ENCODE data around the gene SERP2. TPM values are rescaled to one million over a fixed set of nuclear protein-coding genes. Genes with fewer than 3 reads are reported as not detected.

SERP2 gene
- polyA plus RNA-seq, 1 donor from 2014 or later: not detected

- peaks cover 0 to 2% (median 0%) of the 10 kb centered on the region in 3 donors for H3K9me3 Mint-ChIP-seq
- peaks cover 4% of the 10 kb centered on the region for H3K27me3 Mint-ChIP-seq
- no peak overlapping the region for H3K4me3 Mint-ChIP-seq
- H3K27ac Mint-ChIP-seq: no peak overlapping the region
- no peaks in the 10 kb centered on the region for H3K36me3 Mint-ChIP-seq
- H3K4me1 Mint-ChIP-seq: peaks cover 0 to 2% (median 0%) of the 10 kb centered on the region in 3 donors
Observed at GRCh38 chr13:44389060-44389666, 15.5 kb downstream of the SERP2 start.

GRCh38 chr13:44389876-44390275 lies 16.3 kb downstream of the SERP2 start:
- Mint-ChIP-seq H3K4me3 (no peak overlapping the region), H3K27ac (no peak overlapping the region), H3K9me3 (peaks cover 0 to 2% (median 0%) of the 10 kb centered on the region in 3 donors), H3K27me3 (peaks cover 4% of the 10 kb centered on the region), H3K36me3 (no peaks in the 10 kb centered on the region), H3K4me1 (peaks cover 0 to 2% (median 0%) of the 10 kb centered on the region in 3 donors)

GRCh38 chr13:44393391-44393790 lies 19.8 kb downstream of the SERP2 start:
- peaks cover 0 to 2% (median 0%) of the 10 kb centered on the region in 3 donors for H3K4me1 Mint-ChIP-seq
- H3K36me3 Mint-ChIP-seq: no peaks in the 10 kb centered on the region
- peaks cover 4% of the 10 kb centered on the region for H3K27me3 Mint-ChIP-seq
- no peak overlapping the region for H3K4me3 Mint-ChIP-seq
- H3K27ac Mint-ChIP-seq: peak overlapping the region in 1 of 3 donors; percentile 40
- peaks cover 0 to 2% (median 0%) of the 10 kb centered on the region in 3 donors for H3K9me3 Mint-ChIP-seq

- H3K4me1 Mint-ChIP-seq: no peaks in the 10 kb centered on the region
- no peak overlapping the region for H3K4me3 Mint-ChIP-seq
- no peaks in the 10 kb centered on the region for H3K36me3 Mint-ChIP-seq
- H3K27ac Mint-ChIP-seq: no peak overlapping the region
- H3K9me3 Mint-ChIP-seq: peaks cover 0 to 2% (median 0%) of the 10 kb centered on the region in 3 donors
- peaks cover 4% of the 10 kb centered on the region for H3K27me3 Mint-ChIP-seq
Observed at GRCh38 chr13:44394658-44395057, 21.0 kb downstream of the SERP2 start.

GRCh38 chr13:44395976-44396694 lies 22.5 kb downstream of the SERP2 start:
- Mint-ChIP-seq H3K9me3 (peaks cover 0 to 2% (median 0%) of the 10 kb centered on the region in 3 donors), H3K36me3 (no peaks in the 10 kb centered on the region), H3K4me3 (no peak overlapping the region), H3K27me3 (peaks cover 2% of the 10 kb centered on the region), H3K4me1 (no peaks in the 10 kb centered on the region), H3K27ac (no peak overlapping the region)

GRCh38 chr13:44396701-44397580 lies 23.3 kb downstream of the SERP2 start:
- Mint-ChIP-seq H3K4me1 (no peaks in the 10 kb centered on the region), H3K9me3 (peaks cover 0 to 2% (median 0%) of the 10 kb centered on the region in 3 donors), H3K27me3 (peaks cover 2% of the 10 kb centered on the region), H3K4me3 (no peak overlapping the region), H3K36me3 (no peaks in the 10 kb centered on the region), H3K27ac (no peak overlapping the region)

GRCh38 chr13:44397766-44398223 lies 24.2 kb downstream of the SERP2 start:
- no peaks in the 10 kb centered on the region for H3K9me3 Mint-ChIP-seq
- H3K4me3 Mint-ChIP-seq: no peak overlapping the region
- no peaks in the 10 kb centered on the region for H3K27me3 Mint-ChIP-seq
- H3K4me1 Mint-ChIP-seq: no peaks in the 10 kb centered on the region
- no peak overlapping the region for H3K27ac Mint-ChIP-seq
- no peaks in the 10 kb centered on the region for H3K36me3 Mint-ChIP-seq

- no peak overlapping the region for H3K27ac Mint-ChIP-seq
- no peaks in the 10 kb centered on the region for H3K9me3 Mint-ChIP-seq
- H3K4me3 Mint-ChIP-seq: no peak overlapping the region
- peaks cover 3% of the 10 kb centered on the region for H3K27me3 Mint-ChIP-seq
- H3K36me3 Mint-ChIP-seq: no peaks in the 10 kb centered on the region
- no peaks in the 10 kb centered on the region for H3K4me1 Mint-ChIP-seq
Observed at GRCh38 chr13:44398606-44399005, 25.0 kb downstream of the SERP2 start.

- no peaks in the 10 kb centered on the region for H3K4me1 Mint-ChIP-seq
- no peaks in the 10 kb centered on the region for H3K36me3 Mint-ChIP-seq
- peaks cover 5% of the 10 kb centered on the region for H3K27me3 Mint-ChIP-seq
- peaks cover 0 to 2% (median 0%) of the 10 kb centered on the region in 3 donors for H3K9me3 Mint-ChIP-seq
- no peak overlapping the region for H3K4me3 Mint-ChIP-seq
- H3K27ac Mint-ChIP-seq: no peak overlapping the region
Observed at GRCh38 chr13:44399074-44399473, 25.4 kb downstream of the SERP2 start.

- H3K9me3 Mint-ChIP-seq: peaks cover 0 to 2% (median 0%) of the 10 kb centered on the region in 3 donors
- H3K36me3 Mint-ChIP-seq: no peaks in the 10 kb centered on the region
- H3K27ac Mint-ChIP-seq: no peak overlapping the region
- H3K4me3 Mint-ChIP-seq: no peak overlapping the region
- H3K4me1 Mint-ChIP-seq: no peaks in the 10 kb centered on the region
- H3K27me3 Mint-ChIP-seq: peaks cover 12% of the 10 kb centered on the region
Observed at GRCh38 chr13:44400736-44401135, 27.1 kb downstream of the SERP2 start.

GRCh38 chr13:44401577-44401976 lies 28.0 kb downstream of the SERP2 start:
- no peak overlapping the region for H3K27ac Mint-ChIP-seq
- peaks cover 12% of the 10 kb centered on the region for H3K27me3 Mint-ChIP-seq
- no peaks in the 10 kb centered on the region for H3K36me3 Mint-ChIP-seq
- no peak overlapping the region for H3K4me3 Mint-ChIP-seq
- peaks cover 0 to 2% (median 0%) of the 10 kb centered on the region in 3 donors for H3K9me3 Mint-ChIP-seq
- H3K4me1 Mint-ChIP-seq: no peaks in the 10 kb centered on the region

- Mint-ChIP-seq H3K4me1 (no peaks in the 10 kb centered on the region), H3K9me3 (peaks cover 0 to 2% (median 2%) of the 10 kb centered on the region in 3 donors), H3K36me3 (no peaks in the 10 kb centered on the region), H3K4me3 (no peak overlapping the region), H3K27me3 (peaks cover 12% of the 10 kb centered on the region), H3K27ac (no peak overlapping the region)
Observed at GRCh38 chr13:44402899-44403445, 29.3 kb downstream of the SERP2 start.

GRCh38 chr13:44403461-44404056 lies 29.9 kb downstream of the SERP2 start:
- H3K36me3 Mint-ChIP-seq: no peaks in the 10 kb centered on the region
- no peaks in the 10 kb centered on the region for H3K4me1 Mint-ChIP-seq
- peaks cover 12% of the 10 kb centered on the region for H3K27me3 Mint-ChIP-seq
- H3K27ac Mint-ChIP-seq: no peak overlapping the region
- H3K4me3 Mint-ChIP-seq: no peak overlapping the region
- peaks cover 0 to 2% (median 2%) of the 10 kb centered on the region in 3 donors for H3K9me3 Mint-ChIP-seq

GRCh38 chr13:44404261-44405132 lies 30.9 kb downstream of the SERP2 start:
- Mint-ChIP-seq H3K27ac (no peak overlapping the region), H3K9me3 (peaks cover 0 to 2% (median 2%) of the 10 kb centered on the region in 3 donors), H3K36me3 (no peaks in the 10 kb centered on the region), H3K4me3 (no peak overlapping the region), H3K27me3 (peaks cover 12% of the 10 kb centered on the region), H3K4me1 (no peaks in the 10 kb centered on the region)

All from IgD-negative memory B cell (primary cell).